Breast epithelium (tissue), 3 donors: ENCODE data around the gene CCM2L.

Source experiments
- POLR2A ChIP-seq: fragments of 450-650 bp; IDR thresholded peaks from one replicate; pipeline ENCODE4 v1.6.1; 2016; ENCODE audit warnings: antibody characterized with exemption, mild to moderate bottlenecking, moderate library complexity
- TF ChIP-seq, protein P1 (sequence below), 3 donors: fragments of 450-650 bp; IDR thresholded peaks; one replicate each; pipeline ENCODE4 v1.5.1; 2016 to 2017; ENCODE audit warnings: antibody characterized with exemption in 3 of 3, mild to moderate bottlenecking in 3 of 3, moderate library complexity in 3 of 3

DNA sequence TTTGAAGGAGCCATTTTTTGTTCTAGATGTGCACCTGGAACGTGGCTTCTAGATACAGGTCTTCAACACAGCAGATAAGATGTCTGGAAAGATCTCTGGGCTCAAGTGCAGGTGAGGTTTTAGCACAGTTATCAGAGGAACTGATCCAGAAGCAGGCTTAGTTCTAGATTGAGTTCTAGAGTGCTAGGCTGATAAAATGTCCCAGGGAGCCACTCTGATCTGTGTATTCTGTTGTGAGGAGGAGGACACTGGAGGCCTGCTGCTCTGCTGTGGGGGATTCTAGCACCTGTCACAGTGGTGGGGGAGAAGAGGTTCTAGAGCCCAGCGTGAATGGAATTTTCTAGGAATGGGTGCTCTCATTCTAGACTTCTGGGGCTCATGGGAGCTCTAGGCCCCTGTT is 12.0 kb upstream of the CCM2L start:
- TF ChIP-seq, protein P1, sequence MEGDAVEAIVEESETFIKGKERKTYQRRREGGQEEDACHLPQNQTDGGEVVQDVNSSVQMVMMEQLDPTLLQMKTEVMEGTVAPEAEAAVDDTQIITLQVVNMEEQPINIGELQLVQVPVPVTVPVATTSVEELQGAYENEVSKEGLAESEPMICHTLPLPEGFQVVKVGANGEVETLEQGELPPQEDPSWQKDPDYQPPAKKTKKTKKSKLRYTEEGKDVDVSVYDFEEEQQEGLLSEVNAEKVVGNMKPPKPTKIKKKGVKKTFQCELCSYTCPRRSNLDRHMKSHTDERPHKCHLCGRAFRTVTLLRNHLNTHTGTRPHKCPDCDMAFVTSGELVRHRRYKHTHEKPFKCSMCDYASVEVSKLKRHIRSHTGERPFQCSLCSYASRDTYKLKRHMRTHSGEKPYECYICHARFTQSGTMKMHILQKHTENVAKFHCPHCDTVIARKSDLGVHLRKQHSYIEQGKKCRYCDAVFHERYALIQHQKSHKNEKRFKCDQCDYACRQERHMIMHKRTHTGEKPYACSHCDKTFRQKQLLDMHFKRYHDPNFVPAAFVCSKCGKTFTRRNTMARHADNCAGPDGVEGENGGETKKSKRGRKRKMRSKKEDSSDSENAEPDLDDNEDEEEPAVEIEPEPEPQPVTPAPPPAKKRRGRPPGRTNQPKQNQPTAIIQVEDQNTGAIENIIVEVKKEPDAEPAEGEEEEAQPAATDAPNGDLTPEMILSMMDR (IDR thresholded peaks at IDR 0.05), result no peak
- no peak for TF ChIP-seq POLR2A
